ENCODE results near the gene MRPS23.

GRCh38 chr17:57881783-57882351, 32.0 kb upstream of the MRPS23 start:
- no peak for TF ChIP-seq CTCF (IDR thresholded peaks at IDR 0.05)
- no peak for TF ChIP-seq POLR2A (IDR thresholded peaks at IDR 0.05)
